GM18520 (cell line): ENCODE data around the gene CEACAM20.
"Not testable (repeated sequence)": the region's sequence is repeated elsewhere in the genome, so short reads cannot be mapped to it uniquely, and the experiment has no call there.

Experiments
- ATAC-seq: cut with Tn5 transposase; IDR thresholded peaks from one replicate; pipeline ENCODE4 v1.9.1; 2021; ENCODE audit not compliant: unreplicated experiment

Gene CEACAM20

GRCh38 chr19:44529536-44529935 is at the start of gene CEACAM20:
Gene CEACAM20, minus strand, starts transcription at chr19:44529675. Its CDS starts 166 bp downstream, at chr19:44529509.
- ATAC-seq: no peak

- ATAC-seq: no peak
Observed at GRCh38 chr19:44577566-44577874, 48.0 kb upstream of the CEACAM20 start.

- ATAC-seq: no peak
Observed at GRCh38 chr19:44576843-44577565, 47.5 kb upstream of the CEACAM20 start.

- ATAC-seq: no peak
Observed at GRCh38 chr19:44575116-44575700, 45.7 kb upstream of the CEACAM20 start.

- ATAC-seq: no peak
Observed at GRCh38 chr19:44574186-44574950, 44.9 kb upstream of the CEACAM20 start.

- no peak for ATAC-seq
Observed at GRCh38 chr19:44573627-44574026, 44.2 kb upstream of the CEACAM20 start.

- ATAC-seq: no peak
Observed at GRCh38 chr19:44573183-44573582, 43.7 kb upstream of the CEACAM20 start.

- no peak for ATAC-seq
Observed at GRCh38 chr19:44572581-44572900, 43.1 kb upstream of the CEACAM20 start.

- ATAC-seq: no peak
Observed at GRCh38 chr19:44571830-44572580, 42.5 kb upstream of the CEACAM20 start.

GRCh38 chr19:44570984-44571684 is 41.7 kb upstream of the CEACAM20 start:
- no peak for ATAC-seq

- no peak for ATAC-seq
Observed at GRCh38 chr19:44570603-44570983, 41.1 kb upstream of the CEACAM20 start.

GRCh38 chr19:44567745-44568144 is 38.3 kb upstream of the CEACAM20 start:
- no peak for ATAC-seq

- ATAC-seq: no peak
Observed at GRCh38 chr19:44566984-44567383, 37.5 kb upstream of the CEACAM20 start.

- not testable (repeated sequence) for ATAC-seq
Observed at GRCh38 chr19:44563086-44563655, 33.7 kb upstream of the CEACAM20 start.

GRCh38 chr19:44557933-44558332 is 28.5 kb upstream of the CEACAM20 start:
- ATAC-seq: no peak

GRCh38 chr19:44554641-44555246 is 25.3 kb upstream of the CEACAM20 start:
- ATAC-seq: no peak

- no peak for ATAC-seq
Observed at GRCh38 chr19:44553478-44554171, 24.1 kb upstream of the CEACAM20 start.

GRCh38 chr19:44552324-44552723 is 22.8 kb upstream of the CEACAM20 start:
- no peak for ATAC-seq

GRCh38 chr19:44551850-44552249 is 22.4 kb upstream of the CEACAM20 start:
- no peak for ATAC-seq

GRCh38 chr19:44550976-44551375 is 21.5 kb upstream of the CEACAM20 start:
- not testable (repeated sequence) for ATAC-seq
